ENCODE results near the gene COLEC11.
"Not testable (repeated sequence)": the region's sequence is repeated elsewhere in the genome, so short reads cannot be mapped to it uniquely, and the experiment has no call there.

The COLEC11 gene

DNA sequence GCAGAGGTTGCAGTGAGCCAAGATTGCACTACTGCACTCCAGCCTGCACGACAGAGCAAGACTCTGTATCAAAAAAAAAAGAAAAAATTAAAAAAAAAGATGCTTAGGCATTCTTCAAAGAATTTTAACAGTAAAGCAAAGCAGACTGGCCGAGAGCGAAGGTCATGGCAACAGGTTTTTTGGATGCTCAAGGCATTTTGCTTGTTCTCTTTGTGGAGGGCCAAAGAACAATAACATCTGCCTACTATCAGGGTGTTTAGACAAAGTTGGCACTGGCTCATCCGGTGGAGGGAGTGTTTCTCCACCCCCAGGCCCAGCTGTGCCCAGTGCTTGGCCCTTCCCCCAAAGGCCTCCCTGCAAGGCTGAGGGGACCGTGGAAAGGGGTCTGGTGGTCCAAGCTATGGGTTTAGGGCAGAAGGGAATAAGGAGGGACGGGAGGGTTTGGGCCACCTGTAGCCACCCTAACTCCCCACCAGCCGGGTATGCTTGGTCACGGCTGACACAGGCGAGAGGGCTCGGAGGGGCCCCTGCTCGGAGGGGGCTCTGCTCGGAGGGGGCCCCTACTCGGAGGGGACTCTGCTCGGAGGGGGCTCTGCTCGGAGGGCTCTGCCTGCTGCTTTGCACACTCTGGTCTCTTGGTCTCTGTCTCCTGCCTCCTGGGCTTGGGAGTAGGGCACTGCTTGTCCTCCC is 36.4 kb downstream of the COLEC11 start:
- H3K4me3 ChIP-seq (ENCODE audit: low read length), result no peak overlapping the region
- no peak for TF ChIP-seq ZNF274 (IDR thresholded peaks at IDR 0.05; ENCODE audit: low read depth, low read length)

DNA sequence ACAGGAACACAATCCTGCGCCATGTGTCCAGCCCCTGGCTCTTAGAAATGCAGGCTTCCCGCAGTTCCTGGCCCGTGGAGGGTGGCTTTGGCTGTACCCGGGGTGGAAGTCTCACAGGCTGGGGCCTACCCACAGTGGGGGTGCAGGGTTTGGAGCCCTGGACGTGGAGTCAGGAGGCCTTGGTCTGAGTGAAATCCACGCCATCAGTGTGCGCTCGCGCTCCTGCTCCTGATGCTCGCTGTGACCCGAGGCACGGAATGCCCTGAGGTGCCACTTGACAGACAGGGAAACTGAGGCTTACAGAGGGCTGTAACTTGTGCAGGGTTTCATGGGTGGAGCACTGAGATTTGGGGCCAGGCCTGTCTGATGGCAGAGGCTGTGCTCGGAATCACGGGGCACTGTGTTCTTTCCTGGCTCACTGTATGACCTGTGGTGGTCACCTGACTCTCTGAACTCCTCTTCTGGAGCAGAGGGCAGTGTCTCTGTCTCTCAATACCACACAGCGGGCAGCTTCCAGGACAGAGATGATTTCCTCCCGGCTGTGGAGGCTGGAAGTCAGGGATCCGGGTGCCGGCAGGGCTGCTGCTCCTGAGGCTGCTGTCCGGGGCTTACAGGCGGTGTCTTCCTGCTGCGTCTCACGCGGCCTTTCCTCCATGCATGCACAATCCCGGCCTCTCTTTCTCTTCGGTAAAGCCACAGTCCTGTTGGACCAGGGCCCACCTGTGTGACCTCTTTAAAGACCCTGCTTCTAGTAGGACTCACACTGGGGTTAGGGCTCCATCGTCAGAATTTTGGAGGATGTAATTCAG is 37.1 kb downstream of the COLEC11 start:
- no peak for TF ChIP-seq ZNF274 (IDR thresholded peaks at IDR 0.05; ENCODE audit: low read depth, low read length)
- no peak overlapping the region for H3K4me3 ChIP-seq (ENCODE audit: low read length)

DNA sequence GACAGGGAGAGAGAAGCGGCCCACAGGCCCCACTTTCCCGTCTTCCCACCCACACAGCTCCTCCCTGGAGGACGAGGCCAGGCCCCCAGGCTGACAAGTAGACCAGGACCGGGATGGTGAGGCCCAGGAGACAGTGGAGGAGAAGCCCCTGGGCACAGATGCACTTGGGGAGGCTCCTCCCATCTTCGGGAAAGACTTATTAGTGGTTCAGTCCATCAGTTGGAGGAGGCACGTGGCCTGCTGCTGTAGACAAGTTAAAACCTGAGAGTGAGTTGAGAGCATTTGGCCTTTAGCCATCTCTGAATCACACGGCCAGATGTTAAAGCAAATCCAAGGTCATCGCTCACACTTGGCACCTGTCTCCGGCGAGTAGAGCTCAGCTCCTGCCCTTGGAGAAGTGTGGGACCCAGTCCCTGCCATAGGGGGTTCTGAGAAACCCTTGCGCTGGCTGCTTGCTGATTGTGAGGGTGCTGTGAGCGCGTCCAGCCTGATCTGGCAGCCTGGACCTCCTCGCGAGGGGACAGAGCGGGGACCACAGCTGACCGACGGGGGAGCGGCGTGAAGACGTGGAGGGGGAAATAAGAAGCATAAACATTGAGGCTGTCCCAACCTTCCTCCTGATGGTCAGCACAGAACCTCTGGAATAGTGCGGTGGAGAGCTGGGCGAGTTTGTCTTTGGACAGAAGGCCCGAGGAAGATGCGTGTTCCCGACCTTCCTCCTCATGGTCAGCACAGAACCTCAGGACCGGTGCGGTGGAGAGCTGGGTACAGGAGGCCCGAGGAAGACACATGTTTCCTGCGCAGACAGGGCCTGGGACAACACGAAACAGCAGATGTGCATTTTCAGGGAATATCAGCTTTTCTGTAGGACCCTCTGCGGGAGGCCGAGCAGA is 38.4 kb downstream of the COLEC11 start:
- no peak for TF ChIP-seq ZNF274 (IDR thresholded peaks at IDR 0.05; ENCODE audit: low read depth, low read length)
- no peak overlapping the region for H3K4me3 ChIP-seq (ENCODE audit: low read length)

- H3K4me3 ChIP-seq (ENCODE audit: low read length), result no peak overlapping the region
- TF ChIP-seq ZNF274 (IDR thresholded peaks at IDR 0.05; ENCODE audit: low read depth, low read length), result no peak
Measured at GRCh38 chr2:3633982-3634595, 39.2 kb downstream of the COLEC11 start.

DNA sequence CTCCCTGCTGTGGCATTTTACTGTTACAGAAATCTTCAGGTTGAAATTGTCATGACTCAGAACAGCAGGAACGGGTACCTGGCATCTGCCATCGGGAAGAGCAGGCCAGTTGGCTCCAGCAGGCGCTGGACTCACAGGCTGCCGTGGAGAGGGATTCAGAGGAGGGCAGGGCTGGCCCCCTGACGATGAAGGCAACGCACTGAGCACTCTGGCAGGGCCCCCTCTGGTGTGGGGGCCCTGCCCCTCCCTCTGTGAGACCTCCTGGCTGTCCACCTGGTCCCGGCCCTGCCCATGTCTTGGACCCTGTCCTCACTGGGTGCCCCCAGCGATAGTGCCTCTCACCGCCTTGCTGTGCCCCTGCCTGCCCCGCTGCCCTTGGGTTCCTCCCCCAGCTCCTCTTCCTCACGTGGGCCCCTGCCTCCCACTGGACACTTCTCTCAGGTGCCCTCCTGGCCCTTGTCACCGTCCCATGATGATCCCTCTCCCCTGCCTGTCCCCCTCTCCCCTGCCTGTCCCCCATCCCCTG is 39.7 kb downstream of the COLEC11 start:
- H3K4me3 ChIP-seq (ENCODE audit: low read length), result no peak overlapping the region
- no peak for TF ChIP-seq ZNF274 (IDR thresholded peaks at IDR 0.05; ENCODE audit: low read depth, low read length)

DNA sequence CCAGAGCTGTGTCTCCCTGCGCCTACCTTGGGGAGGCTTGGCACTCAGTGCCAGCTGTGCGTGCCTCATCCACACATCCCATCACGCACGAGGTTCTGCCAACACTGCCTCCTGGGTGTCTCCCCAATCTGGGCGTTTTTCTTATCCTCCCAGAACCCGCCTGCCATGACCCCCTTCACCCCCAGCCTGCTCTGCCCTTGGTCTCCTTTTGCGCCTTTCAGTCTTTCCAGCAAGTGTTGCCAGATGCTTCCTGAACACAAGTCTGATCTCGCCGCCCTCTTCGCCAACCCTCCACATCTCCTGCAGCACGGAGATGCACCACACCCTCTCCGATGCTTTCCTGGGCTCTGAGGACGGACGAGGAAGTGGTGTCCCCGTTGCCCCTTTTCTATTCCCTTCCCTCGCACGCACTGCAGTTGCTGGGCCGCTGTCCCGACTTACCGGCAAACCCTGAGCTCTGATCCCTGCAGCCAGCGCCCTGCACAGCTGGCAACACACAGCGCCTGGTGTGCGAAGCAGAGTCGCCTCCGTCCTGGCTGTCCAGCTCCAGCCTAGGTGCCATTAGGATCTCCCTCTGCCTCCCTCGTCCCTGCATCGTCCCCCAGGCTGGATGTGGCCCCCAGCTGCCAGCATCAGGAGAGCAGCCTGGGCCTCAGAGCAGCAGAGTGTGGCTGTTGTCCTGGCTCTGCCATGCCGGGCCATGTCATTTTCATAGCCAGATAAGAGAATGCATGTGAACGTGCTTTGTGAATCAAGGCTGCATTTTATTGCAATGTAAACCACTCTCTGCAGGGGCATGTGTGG is 40.5 kb downstream of the COLEC11 start:
- no peak for TF ChIP-seq ZNF274 (IDR thresholded peaks at IDR 0.05; ENCODE audit: low read depth, low read length)
- no peak overlapping the region for H3K4me3 ChIP-seq (ENCODE audit: low read length)

DNA sequence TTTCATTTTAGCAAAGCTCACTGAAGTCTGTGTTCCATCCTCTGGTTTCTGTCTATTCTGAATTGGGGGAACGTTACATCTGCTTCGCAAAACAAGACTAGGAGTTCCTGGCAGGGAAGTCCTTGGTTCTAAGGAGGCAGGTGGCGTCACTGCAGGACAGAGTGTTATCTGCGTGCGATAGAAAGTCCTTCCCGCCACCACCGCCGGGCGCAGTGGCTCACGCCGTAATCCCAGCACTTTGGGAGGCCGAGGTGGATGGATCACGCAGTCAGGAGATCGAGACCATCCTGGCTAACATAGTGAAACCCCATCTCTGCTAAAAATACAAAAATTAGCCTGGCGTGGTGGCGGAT is 41.0 kb downstream of the COLEC11 start:
- not testable (repeated sequence) for H3K4me3 ChIP-seq (ENCODE audit: low read length)

- TF ChIP-seq ZNF274 (IDR thresholded peaks at IDR 0.05; ENCODE audit: low read depth, low read length), result no peak
- H3K4me3 ChIP-seq (ENCODE audit: low read length), result no peak overlapping the region
Measured at GRCh38 chr2:3636586-3637310, 41.8 kb downstream of the COLEC11 start.

GRCh38 chr2:3637311-3637675 is 42.4 kb downstream of the COLEC11 start:
- no peak for TF ChIP-seq ZNF274 (IDR thresholded peaks at IDR 0.05; ENCODE audit: low read depth, low read length)
- H3K4me3 ChIP-seq (ENCODE audit: low read length), result no peak overlapping the region

DNA sequence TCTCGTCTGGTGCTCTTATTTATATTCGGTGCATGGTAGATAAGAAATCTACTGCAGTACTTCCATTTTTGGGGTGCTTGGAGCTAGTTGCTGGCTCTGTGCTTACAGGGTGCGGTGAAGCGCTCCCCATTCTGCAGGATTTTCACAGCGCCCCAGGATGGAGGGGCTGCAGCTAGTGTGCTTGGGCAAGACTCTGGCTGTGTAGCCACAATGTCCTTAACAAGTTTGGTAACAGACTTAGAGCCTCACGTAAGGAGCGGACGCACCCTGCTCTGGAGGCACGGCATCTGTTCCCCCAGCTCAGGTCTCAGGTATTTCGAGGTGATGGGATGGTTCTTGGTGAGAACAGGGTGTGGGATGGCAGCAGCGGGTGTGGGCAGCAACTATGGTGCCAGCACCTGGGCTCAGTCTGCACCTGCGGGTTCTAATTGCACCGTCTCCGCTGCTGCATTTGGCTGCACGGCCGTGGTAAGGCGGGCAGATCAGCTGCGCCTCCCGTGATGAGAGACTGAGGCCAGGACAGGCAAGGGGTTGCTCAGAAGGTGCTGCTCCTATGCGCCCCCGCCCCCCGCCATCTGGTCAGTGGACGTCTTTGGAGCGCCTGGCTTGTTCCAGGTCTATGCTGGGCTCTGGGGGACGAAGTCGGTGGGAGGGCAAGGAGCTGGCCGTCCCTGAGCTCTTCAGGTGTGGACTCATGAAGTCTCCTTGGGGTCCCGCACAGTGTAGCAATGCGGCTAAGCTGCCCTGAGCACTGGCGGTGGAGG is 43.0 kb downstream of the COLEC11 start:
- TF ChIP-seq ZNF274 (IDR thresholded peaks at IDR 0.05; ENCODE audit: low read depth, low read length), result no peak
- H3K4me3 ChIP-seq (ENCODE audit: low read length), result no peak overlapping the region

GRCh38 chr2:3638456-3638810 is 43.5 kb downstream of the COLEC11 start:
- H3K4me3 ChIP-seq (ENCODE audit: low read length), result no peak overlapping the region

DNA sequence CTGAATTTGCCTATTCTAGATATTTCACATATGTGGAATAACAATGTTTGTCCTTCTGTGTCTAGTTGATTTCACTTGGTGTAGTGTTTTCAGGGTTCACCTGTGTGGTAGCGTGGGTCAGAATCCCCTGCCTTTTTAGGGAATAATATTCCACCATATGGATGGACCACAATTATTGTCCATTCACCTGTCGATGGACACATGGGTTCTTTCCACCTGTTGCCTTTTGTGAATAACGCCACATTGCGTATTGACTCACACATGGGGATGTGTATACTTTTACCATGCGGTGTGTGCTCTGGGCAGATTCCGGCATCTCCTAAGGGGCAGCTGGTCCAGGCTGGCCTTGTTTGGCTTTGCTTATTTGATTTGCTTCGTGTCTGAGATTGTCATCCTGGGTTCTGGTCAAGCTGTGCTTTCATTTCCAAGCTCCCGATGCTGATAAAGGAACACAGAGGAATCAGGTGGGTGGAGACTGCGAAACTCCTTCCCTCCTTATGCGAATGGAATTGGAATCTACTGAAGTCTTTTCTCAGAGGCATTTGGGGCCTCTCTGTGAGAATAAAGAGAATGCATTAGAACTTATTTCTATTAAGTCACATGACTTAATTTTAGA is 44.2 kb downstream of the COLEC11 start:
- TF ChIP-seq ZNF274 (IDR thresholded peaks at IDR 0.05; ENCODE audit: low read depth, low read length), result no peak
- H3K4me3 ChIP-seq (ENCODE audit: low read length), result no peak overlapping the region

More at GRCh38 chr2:3638456-3638810, 43.5 kb downstream of the COLEC11 start:
- TF ChIP-seq ZNF274 (IDR thresholded peaks at IDR 0.05; ENCODE audit: low read depth, low read length), result no peak
